HL-60 (cell line): ENCODE measurements around the gene TANC1.

Experiments used
- POLR2AphosphoS5 ChIP-seq: IDR thresholded peaks from 2 replicates; pipeline ENCODE4 v1.6.1; 2012; ENCODE audit warnings: low read depth
- SPI1 ChIP-seq: IDR thresholded peaks from 2 replicates; pipeline ENCODE4 v1.6.1; 2012; ENCODE audit warnings: low read depth, mild to moderate bottlenecking, borderline replicate concordance
- TF ChIP-seq, protein P1 (sequence below): IDR thresholded peaks from one replicate; pipeline ENCODE4 v1.5.1; 2011; ENCODE audit warnings: low read length, control low read depth, inconsistent platforms; ENCODE audit not compliant: insufficient read depth
- TF ChIP-seq, protein P2 (sequence below): IDR thresholded peaks from 2 replicates; pipeline ENCODE4 v1.6.1; 2012; ENCODE audit warnings: low read depth; ENCODE audit not compliant: insufficient replicate concordance

GRCh38 chr2:158953454-158953853, 15.0 kb upstream of the TANC1 start:
- TF ChIP-seq, protein P1, sequence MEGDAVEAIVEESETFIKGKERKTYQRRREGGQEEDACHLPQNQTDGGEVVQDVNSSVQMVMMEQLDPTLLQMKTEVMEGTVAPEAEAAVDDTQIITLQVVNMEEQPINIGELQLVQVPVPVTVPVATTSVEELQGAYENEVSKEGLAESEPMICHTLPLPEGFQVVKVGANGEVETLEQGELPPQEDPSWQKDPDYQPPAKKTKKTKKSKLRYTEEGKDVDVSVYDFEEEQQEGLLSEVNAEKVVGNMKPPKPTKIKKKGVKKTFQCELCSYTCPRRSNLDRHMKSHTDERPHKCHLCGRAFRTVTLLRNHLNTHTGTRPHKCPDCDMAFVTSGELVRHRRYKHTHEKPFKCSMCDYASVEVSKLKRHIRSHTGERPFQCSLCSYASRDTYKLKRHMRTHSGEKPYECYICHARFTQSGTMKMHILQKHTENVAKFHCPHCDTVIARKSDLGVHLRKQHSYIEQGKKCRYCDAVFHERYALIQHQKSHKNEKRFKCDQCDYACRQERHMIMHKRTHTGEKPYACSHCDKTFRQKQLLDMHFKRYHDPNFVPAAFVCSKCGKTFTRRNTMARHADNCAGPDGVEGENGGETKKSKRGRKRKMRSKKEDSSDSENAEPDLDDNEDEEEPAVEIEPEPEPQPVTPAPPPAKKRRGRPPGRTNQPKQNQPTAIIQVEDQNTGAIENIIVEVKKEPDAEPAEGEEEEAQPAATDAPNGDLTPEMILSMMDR: no peak
- TF ChIP-seq, protein P2, sequence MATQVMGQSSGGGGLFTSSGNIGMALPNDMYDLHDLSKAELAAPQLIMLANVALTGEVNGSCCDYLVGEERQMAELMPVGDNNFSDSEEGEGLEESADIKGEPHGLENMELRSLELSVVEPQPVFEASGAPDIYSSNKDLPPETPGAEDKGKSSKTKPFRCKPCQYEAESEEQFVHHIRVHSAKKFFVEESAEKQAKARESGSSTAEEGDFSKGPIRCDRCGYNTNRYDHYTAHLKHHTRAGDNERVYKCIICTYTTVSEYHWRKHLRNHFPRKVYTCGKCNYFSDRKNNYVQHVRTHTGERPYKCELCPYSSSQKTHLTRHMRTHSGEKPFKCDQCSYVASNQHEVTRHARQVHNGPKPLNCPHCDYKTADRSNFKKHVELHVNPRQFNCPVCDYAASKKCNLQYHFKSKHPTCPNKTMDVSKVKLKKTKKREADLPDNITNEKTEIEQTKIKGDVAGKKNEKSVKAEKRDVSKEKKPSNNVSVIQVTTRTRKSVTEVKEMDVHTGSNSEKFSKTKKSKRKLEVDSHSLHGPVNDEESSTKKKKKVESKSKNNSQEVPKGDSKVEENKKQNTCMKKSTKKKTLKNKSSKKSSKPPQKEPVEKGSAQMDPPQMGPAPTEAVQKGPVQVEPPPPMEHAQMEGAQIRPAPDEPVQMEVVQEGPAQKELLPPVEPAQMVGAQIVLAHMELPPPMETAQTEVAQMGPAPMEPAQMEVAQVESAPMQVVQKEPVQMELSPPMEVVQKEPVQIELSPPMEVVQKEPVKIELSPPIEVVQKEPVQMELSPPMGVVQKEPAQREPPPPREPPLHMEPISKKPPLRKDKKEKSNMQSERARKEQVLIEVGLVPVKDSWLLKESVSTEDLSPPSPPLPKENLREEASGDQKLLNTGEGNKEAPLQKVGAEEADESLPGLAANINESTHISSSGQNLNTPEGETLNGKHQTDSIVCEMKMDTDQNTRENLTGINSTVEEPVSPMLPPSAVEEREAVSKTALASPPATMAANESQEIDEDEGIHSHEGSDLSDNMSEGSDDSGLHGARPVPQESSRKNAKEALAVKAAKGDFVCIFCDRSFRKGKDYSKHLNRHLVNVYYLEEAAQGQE: no peak
- no peak for TF ChIP-seq POLR2AphosphoS5
- TF ChIP-seq SPI1: no peak
